ENCODE data around the gene SCYL1.

The SCYL1 gene

DNA sequence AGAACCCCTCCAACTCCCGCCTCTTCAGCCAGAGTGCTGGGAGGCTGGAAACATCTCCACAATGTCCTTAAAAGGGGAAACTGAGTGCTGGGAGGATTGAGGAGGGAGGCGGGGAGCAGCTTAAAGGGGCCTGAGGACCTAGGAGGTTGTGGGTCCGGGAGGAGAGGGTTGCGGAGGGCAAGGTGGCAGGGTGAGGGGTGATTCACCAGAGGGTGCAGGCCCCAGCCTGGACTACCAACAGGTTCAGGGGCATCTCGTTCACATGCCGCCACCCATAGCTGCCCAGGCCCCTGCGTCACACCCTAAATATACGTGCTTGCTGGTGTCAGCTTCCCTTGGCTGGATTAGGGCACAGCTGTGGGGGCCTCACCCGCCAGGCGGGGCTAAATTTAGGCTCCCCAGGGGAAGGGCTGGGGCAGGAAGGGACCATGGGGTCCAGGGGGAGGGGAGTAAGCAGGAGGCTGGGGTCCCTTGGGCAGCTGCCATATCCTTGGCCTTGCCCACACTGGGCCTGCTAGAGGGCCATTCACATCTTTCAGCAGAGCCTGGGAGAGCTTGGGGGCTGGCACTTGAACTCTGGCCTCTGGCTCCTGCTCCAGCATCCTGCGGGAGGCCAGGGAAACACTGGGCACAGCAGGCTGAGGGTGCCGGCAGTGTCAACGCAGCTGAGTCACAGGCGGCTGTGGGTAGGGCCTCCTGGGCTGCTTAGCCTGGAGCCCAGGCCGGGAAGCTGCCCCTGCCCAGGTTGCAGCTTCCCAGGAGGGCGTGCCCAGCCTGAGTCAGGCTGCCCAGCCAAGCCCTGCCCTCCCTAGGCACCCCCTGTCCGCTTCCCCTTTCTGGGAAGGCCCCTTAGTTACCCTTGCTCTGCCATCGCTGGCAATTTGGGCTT is 52.2 kb downstream of the SCYL1 start:
- peak overlapping the region; percentile 98 for H3K4me3 ChIP-seq (ENCODE audit: low read depth, low read length)
- DNase-seq (ENCODE audit: low read depth), result no peak
- TF ChIP-seq CTCF (IDR thresholded peaks at IDR 0.05; ENCODE audit: insufficient read depth, low read depth, low read length, missing control alignments), result no peak

DNA sequence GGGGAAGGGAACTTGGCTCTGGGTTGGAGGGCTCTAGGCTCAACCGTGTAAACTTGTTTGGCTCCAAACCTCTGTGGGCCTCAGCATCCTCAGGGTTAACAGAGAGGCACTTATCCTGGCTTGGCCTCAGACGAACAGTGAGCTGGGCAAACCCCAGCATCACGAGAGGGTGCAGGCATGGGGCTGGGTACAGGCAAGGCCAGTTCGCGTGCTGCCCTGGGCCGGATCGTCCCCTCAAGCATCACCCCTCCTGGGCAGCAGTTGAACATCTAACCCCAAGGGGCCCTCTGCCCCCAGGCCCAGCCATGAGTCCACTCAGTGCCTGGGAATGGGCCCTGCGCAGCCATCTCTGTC is 52.9 kb downstream of the SCYL1 start:
- peak overlapping the region; percentile 98 for H3K4me3 ChIP-seq (ENCODE audit: low read depth, low read length)
- no peak for TF ChIP-seq CTCF (IDR thresholded peaks at IDR 0.05; ENCODE audit: insufficient read depth, low read depth, low read length, missing control alignments)
- DNase-seq (ENCODE audit: low read depth), result no peak

GRCh38 chr11:65578134-65578533 is 53.3 kb downstream of the SCYL1 start:
- no peak for DNase-seq (ENCODE audit: low read depth)
- peak overlapping the region; percentile 98; the same call in 1 of the 2 replicates for H3K4me3 ChIP-seq (ENCODE audit: low read depth, low read length)
- TF ChIP-seq CTCF (IDR thresholded peaks at IDR 0.05; ENCODE audit: insufficient read depth, low read depth, low read length, missing control alignments), result no peak

- DNase-seq (ENCODE audit: low read depth), result no peak
- no peak for TF ChIP-seq CTCF (IDR thresholded peaks at IDR 0.05; ENCODE audit: insufficient read depth, low read depth, low read length, missing control alignments)
- H3K4me3 ChIP-seq (ENCODE audit: low read depth, low read length), result no peak overlapping the region
These were observed 53.8 kb downstream of the SCYL1 start for GRCh38 chr11:65578667-65579066.

GRCh38 chr11:65579291-65579690 is 54.4 kb downstream of the SCYL1 start:
- no peak for DNase-seq (ENCODE audit: low read depth)
- no peak for TF ChIP-seq CTCF (IDR thresholded peaks at IDR 0.05; ENCODE audit: insufficient read depth, low read depth, low read length, missing control alignments)
- no peak overlapping the region for H3K4me3 ChIP-seq (ENCODE audit: low read depth, low read length)

GRCh38 chr11:65580031-65580692 is 55.3 kb downstream of the SCYL1 start:
- no peak overlapping the region for H3K4me3 ChIP-seq (ENCODE audit: low read depth, low read length)
- TF ChIP-seq CTCF (IDR thresholded peaks at IDR 0.05; ENCODE audit: insufficient read depth, low read depth, low read length, missing control alignments), result no peak
- no peak for DNase-seq (ENCODE audit: low read depth)
